ENCODE results near the gene KCNMA1. TPM values are rescaled to one million over a fixed set of nuclear protein-coding genes. Genes with fewer than 3 reads are reported as not detected.

The KCNMA1 gene
- total RNA-seq, 2 donors from 2014 or later = 168 to 188 TPM

- ATAC-seq (ENCODE audit: insufficient number of reproducible peaks, low FRiP score, low read depth) = no peak
Measured at GRCh38 chr10:77619964-77620703, 17.5 kb downstream of the KCNMA1 start.

GRCh38 chr10:77618117-77618516, 19.5 kb downstream of the KCNMA1 start:
- DNase-seq (ENCODE audit: low spot score) (no peak), ATAC-seq (ENCODE audit: insufficient number of reproducible peaks, low FRiP score, low read depth) (no peak)
- H3K27me3 ChIP-seq (replicated peaks; ENCODE audit: insufficient read depth) = no peaks in the 10 kb centered on the region
- no peaks in the 10 kb centered on the region for H3K9me3 ChIP-seq
- H3K27ac ChIP-seq = no peak overlapping the region
- H3K4me1 ChIP-seq (ENCODE audit: control insufficient read depth in 1 of 2, low read depth in 2 of 2) = peaks cover 25 to 80% of the 10 kb centered on the region in 2 donors
- H3K36me3 ChIP-seq = no peaks in the 10 kb centered on the region
- no peak overlapping the region for H3K4me3 ChIP-seq
- no peak for TF ChIP-seq CTCF (IDR thresholded peaks at IDR 0.05)

More at GRCh38 chr10:77619964-77620703, 17.5 kb downstream of the KCNMA1 start:
- no peaks in the 10 kb centered on the region for H3K36me3 ChIP-seq
- DNase-seq (ENCODE audit: low spot score) = no peak
- no peaks in the 10 kb centered on the region for H3K27me3 ChIP-seq (replicated peaks; ENCODE audit: insufficient read depth)
- H3K4me3 ChIP-seq = peak overlapping the region; percentile 13
- H3K9me3 ChIP-seq = no peaks in the 10 kb centered on the region
- TF ChIP-seq CTCF (IDR thresholded peaks at IDR 0.05) = peak; percentile 21
- peak overlapping the region; percentile 46 to 52 for H3K27ac ChIP-seq
- H3K4me1 ChIP-seq (ENCODE audit: control insufficient read depth in 1 of 2, low read depth in 2 of 2) = peaks cover 15 to 80% of the 10 kb centered on the region in 2 donors

- no peaks in the 10 kb centered on the region for H3K36me3 ChIP-seq
- no peak for TF ChIP-seq CTCF (IDR thresholded peaks at IDR 0.05)
- H3K4me3 ChIP-seq = no peak overlapping the region
- H3K4me1 ChIP-seq (ENCODE audit: control insufficient read depth in 1 of 2, low read depth in 2 of 2) = peaks cover 30 to 80% of the 10 kb centered on the region in 2 donors
- H3K27me3 ChIP-seq (replicated peaks; ENCODE audit: insufficient read depth) = no peaks in the 10 kb centered on the region
- no peak for DNase-seq (ENCODE audit: low spot score)
- no peak for ATAC-seq (ENCODE audit: insufficient number of reproducible peaks, low FRiP score, low read depth)
- no peaks in the 10 kb centered on the region for H3K9me3 ChIP-seq
- H3K27ac ChIP-seq = no peak overlapping the region
Measured at GRCh38 chr10:77616766-77617165, 20.8 kb downstream of the KCNMA1 start.

- DNase-seq (ENCODE audit: low spot score) (no peak), ATAC-seq (ENCODE audit: insufficient number of reproducible peaks, low FRiP score, low read depth) (no peak)
- Histone ChIP-seq H3K27ac (peak overlapping the region; percentile 61 to 65), H3K4me1 (ENCODE audit: control insufficient read depth in 1 of 2, low read depth in 2 of 2) (peaks cover 22 to 80% of the 10 kb centered on the region in 2 donors), H3K4me3 (no peak overlapping the region), H3K9me3 (no peaks in the 10 kb centered on the region), H3K36me3 (no peaks in the 10 kb centered on the region), H3K27me3 (replicated peaks; ENCODE audit: insufficient read depth) (no peaks in the 10 kb centered on the region)
- no peak for TF ChIP-seq CTCF (IDR thresholded peaks at IDR 0.05)
Measured at GRCh38 chr10:77614778-77615625, 22.6 kb downstream of the KCNMA1 start.

- no peak for ATAC-seq (ENCODE audit: insufficient number of reproducible peaks, low FRiP score, low read depth)
- DNase-seq (ENCODE audit: low spot score) = no peak
- H3K9me3 ChIP-seq = no peaks in the 10 kb centered on the region
- no peaks in the 10 kb centered on the region for H3K27me3 ChIP-seq (replicated peaks; ENCODE audit: insufficient read depth)
- no peaks in the 10 kb centered on the region for H3K36me3 ChIP-seq
- peaks cover 21 to 82% of the 10 kb centered on the region in 2 donors for H3K4me1 ChIP-seq (ENCODE audit: control insufficient read depth in 1 of 2, low read depth in 2 of 2)
- no peak for TF ChIP-seq CTCF (IDR thresholded peaks at IDR 0.05)
- peak overlapping the region; percentile 17 for H3K4me3 ChIP-seq
- peak overlapping the region; percentile 61 to 65 for H3K27ac ChIP-seq
Measured at GRCh38 chr10:77613476-77614130, 24.0 kb downstream of the KCNMA1 start.
